CD4-positive, alpha-beta T cell treated with Interleukin-6 for 4 hours (primary cell): Measurements from ENCODE around the gene ASCC3.
"Not testable (repeated sequence)": the region's sequence is repeated elsewhere in the genome, so short reads cannot be mapped to it uniquely, and the experiment has no call there.

Experiments used
- DNase-seq: peaks from one replicate; pipeline ENCODE4 v3.0.0-alpha.2; 2020; ENCODE audit warnings: mixed read lengths

ASCC3 gene

DNA sequence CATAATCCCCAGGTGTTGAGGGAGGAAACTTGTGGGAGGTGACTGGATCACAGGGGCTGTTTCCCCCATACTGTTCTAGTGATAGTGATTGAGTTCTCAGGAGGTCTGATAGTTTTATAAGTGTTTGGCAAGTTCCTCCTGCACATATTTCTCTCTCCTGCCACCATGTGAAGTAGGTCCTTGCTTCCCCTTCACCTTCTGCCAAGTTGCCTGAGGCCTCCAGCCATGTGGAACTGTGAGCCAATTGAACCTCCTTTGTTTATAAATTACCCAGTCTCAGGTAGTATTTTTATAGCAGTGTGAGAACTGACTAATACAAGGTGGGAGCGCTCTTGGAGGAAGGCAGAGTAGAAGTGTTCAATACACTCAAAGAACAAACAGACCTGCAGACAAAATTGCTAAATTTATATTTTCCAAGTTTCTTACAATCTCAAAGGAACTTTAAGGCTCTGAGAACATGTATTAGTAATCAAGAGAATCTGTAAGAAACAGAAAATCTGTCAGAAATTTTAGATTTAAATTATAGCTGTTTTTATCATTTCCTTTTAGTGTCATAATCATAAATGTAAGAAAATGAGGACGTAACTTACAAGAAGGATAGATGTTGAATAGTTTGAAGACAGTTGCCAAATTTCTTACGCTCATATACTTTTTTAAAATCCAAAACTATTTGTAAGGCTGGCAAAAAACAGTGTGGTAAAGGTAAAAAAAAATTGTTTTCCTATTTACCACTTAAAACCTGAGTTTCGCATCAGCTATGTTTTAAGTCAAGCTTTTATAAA is 77.7 kb downstream of the ASCC3 start:
- no peak for DNase-seq

DNA sequence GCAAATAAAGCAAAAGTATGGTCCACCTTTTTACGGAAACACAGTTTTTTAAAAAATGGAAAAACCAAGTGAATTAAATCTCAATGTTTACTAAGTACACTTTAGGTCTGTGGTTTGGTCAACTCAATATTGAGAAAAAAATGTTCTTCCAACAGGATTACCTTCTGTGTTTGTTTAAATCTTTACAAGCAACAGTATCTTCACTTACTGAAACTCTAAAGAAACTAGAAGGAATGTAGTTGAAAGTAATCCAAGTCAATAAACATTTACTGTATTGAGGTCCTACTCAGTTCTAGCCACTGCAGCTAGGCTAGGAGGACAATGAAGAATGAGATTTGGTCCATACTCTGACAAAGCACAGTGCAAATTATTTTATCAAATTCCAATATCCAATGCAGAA is 80.1 kb downstream of the ASCC3 start:
- DNase-seq = no peak

GRCh38 chr6:100796049-100796823 is 84.9 kb downstream of the ASCC3 start:
- no peak for DNase-seq

DNA sequence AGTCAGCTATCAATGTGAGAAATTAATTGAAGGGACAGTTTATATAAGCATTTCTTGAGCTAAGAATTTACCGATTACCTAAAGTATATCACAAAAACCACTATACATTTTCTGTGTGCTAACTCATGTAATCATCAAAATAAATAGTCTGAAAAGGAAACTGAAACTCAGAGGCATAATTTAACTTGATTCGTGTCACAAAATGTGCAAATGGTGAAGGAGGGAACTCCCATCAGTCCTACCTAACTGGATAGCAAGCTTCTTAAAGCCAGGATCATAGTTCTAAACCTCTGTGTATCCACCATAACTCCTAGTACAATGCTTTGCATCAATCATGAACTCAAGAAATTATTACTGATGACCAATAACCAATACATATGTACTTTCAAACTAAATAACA is 91.0 kb downstream of the ASCC3 start:
- DNase-seq = no peak

DNA sequence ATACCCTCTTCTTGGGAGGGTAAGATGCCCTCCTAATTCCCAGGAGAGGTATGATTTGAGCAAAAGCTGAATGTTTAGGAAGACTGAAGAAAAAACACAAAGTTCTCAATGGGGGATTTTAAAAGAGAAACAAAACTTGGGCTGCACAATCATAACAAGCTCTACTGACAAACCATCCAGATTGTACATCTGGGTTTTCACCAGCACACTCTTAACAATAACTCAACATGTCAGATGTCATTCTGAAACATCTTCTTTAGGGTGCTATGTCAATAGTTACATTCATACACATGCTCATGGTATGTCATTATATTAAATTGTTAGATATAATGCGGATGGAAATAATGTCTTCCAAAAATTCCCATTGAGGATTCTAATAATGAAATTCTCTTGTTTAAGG is 95.1 kb downstream of the ASCC3 start:
- DNase-seq = no peak

- DNase-seq = no peak
Measured at GRCh38 chr6:100780648-100781047, 100.5 kb downstream of the ASCC3 start.

GRCh38 chr6:100775667-100776066 is 105.5 kb downstream of the ASCC3 start:
- no peak for DNase-seq

- no peak for DNase-seq
Measured at GRCh38 chr6:100774681-100775080, 106.4 kb downstream of the ASCC3 start.

DNA sequence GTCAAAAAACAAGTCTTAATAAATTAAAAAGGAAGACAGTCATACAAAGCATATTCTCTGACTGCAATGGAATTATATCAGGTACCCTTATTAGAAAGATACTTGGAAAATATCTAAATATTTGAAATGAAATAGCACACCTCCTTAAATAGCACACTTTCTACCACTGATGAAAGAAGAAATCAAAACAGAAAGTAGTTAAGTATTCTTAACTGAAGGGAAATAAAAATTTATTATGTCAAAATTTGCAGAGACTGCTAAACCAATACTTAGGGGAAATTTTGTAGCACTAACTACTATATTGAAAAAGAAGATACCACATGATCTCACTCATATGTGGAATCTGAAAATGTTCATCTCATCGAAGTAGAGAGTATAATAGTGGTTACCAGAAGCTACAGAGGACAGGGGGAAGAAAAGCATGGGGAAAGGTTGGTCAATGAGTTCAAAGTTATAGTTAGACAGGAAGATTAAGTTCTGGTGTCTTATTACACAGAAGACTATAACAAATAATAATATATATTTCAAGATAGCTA is 112.2 kb downstream of the ASCC3 start:
- DNase-seq = no peak

DNA sequence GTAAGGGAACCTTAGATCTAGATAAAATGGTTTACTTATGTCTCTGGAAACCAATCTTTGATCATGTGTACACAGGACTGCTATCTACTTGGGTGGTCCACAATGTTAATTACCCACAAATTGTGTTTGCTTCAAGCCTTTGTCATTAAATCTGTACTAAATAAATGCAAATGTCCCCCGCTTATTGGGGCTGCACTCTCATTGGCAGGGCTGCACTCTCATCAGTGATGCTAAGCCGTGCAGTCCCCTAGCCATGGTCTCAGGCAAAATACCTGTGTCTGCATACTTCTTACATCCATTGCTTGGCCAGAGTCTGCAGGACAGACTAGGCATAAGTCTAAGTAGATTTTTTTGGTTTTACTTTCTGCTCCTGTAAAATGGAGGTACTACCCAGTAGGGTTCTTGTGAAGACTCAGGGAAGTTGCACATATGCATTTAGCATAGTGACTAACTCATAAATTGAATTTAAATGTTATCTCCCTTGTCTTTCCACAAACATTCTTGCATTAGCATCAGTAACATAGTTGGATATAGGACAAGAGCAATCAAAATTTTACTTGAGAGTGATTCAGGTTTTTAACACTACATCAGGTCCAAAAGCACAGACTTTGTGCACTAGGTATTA is 117.4 kb downstream of the ASCC3 start:
- no peak for DNase-seq

GRCh38 chr6:100761841-100762240 is 119.3 kb downstream of the ASCC3 start:
- DNase-seq = no peak

DNA sequence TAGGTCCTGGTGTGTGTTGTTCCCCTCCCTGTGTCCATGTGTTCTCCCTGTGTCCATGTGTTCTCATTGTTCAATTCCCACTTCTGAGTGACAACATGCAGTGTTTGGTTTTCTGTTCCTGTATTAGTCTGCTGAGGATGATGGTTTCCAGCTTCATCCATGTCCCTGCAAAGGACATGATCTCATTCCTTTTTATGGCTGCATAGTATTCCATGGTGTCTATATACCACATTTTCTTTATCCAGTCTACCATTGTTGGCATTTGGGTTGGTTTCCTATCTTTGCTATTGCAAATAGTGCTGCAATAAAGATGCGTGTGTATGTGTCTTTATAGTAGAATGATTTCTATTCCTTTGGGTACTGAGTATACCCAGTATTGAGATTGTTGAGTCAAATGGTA is 122.7 kb downstream of the ASCC3 start:
- not testable (repeated sequence) for DNase-seq

DNA sequence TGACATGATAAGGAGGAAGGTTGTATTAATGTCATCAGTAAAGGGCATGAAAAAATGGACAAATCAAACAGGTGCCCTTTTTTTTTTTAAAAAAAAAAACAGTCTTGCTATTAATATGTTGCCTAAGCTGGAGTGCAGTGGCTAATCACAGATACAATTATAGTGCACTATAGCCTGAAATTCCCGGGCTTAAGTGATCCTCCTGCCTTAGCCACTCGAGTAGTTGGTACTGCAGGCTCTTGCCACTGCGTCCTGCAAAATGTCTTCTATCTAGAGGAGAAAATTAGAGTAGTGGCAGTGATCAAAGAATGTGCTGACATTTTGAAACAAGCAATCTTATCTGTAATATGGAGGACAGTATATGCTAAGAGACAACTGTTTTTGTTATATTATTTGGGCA is 127.7 kb downstream of the ASCC3 start:
- no peak for DNase-seq

DNA sequence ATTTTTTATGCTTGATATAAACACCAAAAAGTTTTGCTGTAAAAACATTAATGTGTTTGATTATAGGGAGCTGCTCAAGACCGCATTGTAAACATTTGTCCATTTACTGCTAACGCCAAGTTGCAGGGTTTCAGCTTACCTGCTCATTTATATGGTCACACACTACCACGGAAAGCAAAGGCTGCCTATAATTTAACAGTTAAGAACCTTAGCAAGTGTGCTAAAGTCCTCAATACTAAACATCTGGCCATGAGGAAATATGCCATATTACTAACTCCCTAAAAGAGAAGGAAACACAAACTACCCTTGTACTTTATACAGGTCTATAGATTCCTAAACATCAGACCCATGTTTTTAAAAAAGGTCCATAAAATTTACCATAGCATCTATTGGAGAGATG is 129.5 kb downstream of the ASCC3 start:
- DNase-seq = no peak

- no peak for DNase-seq
Measured at GRCh38 chr6:100745419-100746041, 135.6 kb downstream of the ASCC3 start.

DNA sequence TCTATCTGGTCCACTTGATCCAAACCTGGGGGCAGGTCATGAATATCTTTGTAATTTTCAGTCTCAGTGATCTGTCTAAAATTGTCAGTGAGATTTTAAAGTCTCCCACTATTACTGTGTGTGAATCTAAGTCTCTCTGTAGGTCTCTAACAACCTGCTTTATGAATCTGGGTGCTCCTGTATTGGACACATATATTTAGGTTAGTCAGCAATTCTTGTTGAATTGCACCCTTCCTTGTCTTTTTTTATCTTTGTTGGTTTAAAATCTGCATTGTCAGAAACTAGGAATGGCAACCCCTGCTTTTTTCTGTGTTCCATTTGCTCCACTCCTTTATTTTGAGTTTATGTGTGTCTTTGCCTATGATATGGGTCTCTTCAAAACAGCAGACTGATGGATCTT is 140.7 kb downstream of the ASCC3 start:
- DNase-seq = no peak

GRCh38 chr6:100737720-100738119 is 143.4 kb downstream of the ASCC3 start:
- DNase-seq = not testable (repeated sequence)

DNA sequence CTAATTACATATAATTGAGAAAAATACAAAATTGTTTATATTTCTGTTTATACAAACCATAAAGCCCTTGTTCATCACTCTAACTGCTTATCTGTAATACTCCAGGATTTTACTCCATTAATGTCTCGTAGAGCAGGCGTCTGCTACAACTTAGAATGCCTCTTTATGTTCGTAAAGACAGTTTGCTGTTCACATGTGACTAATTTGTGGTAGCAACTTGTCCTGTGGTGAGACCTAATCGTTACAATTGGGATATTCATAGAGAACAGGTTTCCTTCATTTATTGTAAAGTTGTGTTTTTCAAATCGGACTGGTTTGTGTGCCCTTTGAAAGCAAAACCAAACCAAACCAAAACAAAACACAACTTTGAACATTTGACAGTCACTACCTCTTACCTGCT is 149.7 kb downstream of the ASCC3 start:
- no peak for DNase-seq

DNA sequence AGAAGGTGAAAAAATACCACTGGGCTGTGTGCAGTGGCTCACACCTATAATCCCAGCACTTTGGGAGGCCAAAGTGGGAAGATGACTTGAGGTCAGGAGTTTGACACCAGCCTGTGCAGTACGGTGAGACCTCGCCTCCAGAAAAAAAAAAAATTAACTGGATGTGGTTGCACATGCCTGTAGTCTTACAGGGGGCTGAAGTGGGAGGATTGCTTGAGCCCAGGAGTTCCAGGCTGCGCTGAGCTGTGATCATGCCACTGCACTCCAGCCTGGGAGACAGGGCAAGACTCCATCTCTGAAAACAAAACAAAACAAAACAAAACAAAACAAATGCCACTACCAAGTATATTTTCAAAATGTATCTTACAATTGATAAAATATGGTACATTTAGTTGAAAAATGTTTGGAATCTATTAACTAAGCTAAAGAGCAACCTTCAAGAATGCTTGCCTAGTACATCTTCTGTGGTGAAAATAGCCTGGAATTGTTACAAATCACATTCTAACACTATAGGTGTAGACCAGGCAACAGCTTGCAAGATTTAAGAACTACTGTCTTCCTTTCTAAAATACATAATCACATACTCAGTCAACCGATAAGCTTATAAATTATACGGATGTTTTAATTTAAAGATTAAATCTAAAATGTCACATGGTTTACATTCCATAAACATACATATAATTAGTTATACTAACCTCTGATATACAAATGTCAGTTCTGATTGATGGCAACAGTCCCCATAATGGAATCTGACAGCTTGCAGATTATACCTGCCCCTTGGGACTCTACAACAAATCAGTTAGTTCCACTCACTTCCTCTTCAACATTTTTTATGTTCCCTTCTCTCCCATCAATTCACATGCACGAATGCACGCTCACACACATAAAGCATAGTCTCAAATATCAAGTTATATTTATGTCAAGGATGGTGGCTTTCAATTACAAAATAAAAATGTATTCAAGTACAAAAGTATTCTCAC is 150.8 kb downstream of the ASCC3 start:
- DNase-seq = no peak

- DNase-seq = no peak
Measured at GRCh38 chr6:100726666-100727065, 154.5 kb downstream of the ASCC3 start.

DNA sequence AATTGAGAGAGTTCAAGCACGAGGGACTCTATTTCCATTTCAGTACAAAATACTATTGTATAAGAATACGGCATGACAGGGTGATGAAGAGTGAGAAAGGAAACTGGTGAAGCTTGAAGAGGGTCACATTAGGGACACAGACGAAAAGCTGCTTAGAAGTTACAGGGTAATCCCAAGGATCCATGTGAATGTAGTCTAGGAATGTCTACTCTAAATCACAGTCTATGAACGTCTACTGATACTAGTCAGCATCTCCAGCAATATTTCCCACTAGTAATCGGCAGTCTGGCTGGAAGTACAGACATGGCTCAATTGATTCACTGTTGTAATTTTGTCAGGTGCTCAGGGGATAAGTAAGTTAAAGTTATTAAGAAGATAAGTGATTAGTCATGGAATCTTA is 156.4 kb downstream of the ASCC3 start:
- DNase-seq = no peak

GRCh38 chr6:100724222-100724621 is 156.9 kb downstream of the ASCC3 start:
- DNase-seq = no peak
